GM18870 (cell line): ENCODE results near the gene BMP8B.

Source experiments
- ATAC-seq: cut with Tn5 transposase; IDR thresholded peaks from one replicate; pipeline ENCODE4 v1.9.1; 2021; ENCODE audit warnings: moderate library complexity; ENCODE audit not compliant: unreplicated experiment

Gene BMP8B

DNA sequence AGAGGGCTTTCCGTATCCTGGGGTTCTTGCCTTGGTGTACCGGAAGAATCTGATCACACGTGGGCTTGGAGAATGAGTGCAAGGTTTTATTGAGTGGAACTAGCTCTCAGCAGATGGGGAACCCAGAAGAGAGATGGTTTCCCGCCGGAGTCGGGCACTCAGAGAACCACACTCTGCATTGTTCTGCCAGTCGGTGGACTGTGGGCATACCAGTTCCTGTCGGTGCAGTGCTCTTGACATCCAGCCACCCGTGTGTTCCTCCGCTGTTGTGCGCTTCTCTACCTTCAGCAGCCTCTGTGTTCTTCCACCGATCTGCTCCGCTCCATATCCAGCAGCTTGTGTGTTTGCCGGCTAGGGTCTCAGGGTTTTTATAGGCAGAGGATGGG lies 60.7 kb downstream of the BMP8B start:
- ATAC-seq: no peak

DNA sequence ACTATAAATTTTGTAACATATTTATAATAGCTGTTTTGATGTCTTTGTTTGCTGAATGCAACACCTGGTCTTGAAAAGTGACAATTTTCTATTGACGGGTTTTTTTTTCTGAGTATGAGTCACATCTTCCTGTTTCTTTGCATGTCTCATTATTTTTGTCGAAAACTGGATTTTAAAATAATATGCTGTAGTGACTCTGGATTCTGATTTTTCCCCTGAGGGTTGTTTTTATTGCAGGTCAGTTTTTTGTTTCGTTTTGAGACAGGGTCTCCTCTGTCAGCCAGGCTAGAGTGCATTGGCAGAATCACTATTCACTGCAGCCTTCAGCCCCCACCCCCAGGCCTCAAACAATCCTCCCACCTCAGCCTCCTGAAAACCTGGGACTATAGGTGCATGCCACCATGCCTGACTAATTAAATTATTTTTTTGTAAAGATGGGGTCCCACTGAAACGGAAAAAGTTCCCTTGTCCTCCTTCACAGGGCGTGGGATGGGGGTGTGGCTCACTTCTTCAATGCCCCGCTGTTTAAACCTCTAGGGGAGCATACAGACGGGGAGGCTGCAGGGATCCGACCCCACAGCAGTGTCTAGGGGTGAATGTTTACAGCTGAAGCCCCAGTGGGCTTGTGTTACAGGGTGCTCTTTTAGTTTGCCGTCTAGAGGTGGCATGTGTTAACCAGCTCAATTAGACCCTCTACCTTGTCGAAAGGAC lies 61.3 kb downstream of the BMP8B start:
- ATAC-seq: no peak

DNA sequence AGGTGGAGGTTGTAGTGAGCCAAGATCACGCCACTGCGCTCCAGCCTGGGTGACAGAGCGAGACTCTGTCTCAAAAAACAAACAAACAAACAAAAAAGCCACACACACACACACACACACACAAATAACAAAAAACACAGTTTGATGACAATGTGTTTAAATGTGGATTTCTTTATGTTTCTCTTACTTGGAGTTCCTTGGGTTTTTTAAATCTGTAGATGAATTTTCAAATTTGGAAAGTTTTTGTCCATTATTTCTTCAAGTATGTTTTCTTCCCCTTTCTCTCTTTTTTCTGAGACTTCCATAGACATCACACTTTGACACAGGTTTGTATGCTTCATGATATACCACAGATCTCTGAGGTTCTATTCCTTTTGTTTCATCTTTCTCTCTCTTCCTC lies 62.1 kb downstream of the BMP8B start:
- ATAC-seq: no peak

DNA sequence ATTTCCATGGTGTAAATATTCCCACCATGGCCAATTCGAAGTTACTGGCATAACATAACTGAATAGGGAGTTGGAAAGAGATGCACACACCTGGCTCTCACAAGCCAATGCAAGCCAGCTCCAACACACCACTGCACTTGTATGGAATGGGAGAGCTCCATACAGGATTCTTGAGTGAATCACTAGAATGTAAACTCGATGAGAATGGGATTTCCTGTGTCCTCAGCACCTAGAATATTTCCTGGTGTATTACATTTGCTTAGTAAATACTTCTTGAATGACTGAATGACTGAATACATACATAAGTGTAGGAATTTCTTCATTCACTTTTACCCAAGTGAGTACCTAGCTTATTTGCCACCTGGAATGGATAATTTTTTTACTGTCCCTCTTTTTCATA lies 66.2 kb downstream of the BMP8B start:
- no peak for ATAC-seq

DNA sequence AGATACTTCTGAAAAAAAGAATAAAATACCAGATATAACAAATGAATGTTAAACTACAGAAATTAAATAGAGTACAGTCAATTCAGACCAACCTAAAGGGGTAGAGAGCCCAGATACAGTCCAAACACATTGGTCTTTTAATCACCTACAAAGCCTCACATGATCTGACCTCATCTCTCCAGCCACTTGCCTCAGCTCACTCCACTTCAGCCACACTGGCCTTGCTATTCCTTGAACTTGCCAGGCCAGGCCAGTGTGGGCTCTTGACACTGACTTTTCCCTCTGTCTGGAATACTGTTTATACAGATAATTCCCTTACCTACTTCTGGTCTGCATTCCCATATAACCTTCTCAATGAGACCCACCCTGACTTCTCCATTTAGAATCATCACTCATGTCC lies 67.0 kb downstream of the BMP8B start:
- ATAC-seq: no peak

DNA sequence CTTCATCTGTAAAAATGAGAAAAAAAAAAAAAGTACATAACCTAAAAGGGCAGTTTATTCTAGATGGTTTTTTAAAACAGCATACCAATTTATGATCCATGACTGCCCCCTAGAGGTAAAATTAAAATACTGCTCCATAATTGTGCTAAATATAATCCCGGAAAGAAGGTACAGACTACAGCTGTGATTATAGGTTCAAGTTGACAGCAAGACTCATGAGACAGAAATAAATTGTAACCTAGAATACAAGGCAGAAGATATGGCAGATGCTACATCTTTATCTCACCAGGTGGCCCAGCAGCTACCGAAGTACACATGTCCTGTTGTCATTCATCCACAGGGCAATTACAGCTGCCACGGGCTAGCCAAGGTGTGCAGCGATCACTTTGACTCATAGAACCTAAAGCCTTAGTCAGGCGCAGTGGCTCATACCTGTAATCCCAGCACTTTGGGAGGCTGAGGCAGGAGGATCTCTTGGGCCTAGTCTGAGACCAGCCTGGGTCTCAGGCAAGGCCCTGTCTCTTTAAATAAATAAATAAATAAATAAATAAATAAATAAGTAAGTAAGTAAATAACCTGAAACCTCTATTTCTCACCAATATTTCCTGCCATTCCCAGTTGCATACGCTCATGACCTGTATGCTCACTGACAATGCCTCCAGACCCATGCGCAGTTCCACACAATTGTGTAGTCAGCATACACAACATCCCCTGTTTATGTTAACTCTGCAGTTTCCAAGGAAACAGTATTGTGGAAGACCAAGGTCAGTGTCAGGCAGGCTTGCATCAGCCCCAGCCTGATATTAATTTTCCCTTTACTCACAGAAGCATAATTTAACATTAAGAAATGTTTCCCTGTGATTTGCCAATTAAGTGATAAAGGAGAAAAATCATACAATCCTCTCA lies 68.3 kb downstream of the BMP8B start:
- ATAC-seq: no peak

DNA sequence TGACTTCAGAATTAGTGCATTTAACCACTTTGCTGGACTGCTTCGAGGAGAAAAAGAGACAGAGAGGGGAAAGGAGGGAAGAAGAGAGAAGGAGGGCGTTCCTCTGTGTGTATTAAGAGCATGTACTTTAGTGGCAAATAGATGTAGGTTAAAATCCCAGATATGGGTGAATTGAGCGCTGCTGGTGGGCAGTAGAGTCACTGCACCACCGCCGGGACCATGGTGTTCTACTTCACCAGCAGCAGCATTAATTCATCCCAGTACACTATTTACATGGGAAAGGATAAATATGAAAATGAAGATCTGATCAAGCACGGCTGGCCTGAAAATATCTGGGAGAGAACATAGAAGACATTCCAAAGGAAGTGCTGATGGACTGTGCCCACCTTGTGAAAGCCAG lies 70.9 kb downstream of the BMP8B start:
- ATAC-seq: no peak

DNA sequence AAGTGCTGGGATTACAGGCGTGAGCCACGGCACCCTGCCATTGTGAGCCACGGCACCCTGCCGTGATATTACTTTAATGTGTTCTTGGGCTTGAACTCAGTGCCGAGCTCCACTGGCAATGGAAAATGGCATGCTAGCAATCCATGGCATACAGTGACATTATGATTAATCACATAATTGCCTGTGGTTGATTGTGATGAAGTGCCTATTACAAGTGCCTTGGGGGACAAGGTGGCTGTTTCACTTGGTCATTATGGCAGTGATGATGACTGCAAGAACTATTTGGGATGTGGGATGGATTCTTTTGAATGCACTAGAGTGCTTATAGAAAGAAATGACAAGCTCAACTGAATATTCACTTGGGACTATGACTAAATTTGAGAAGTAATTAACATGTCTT lies 75.1 kb downstream of the BMP8B start:
- no peak for ATAC-seq

DNA sequence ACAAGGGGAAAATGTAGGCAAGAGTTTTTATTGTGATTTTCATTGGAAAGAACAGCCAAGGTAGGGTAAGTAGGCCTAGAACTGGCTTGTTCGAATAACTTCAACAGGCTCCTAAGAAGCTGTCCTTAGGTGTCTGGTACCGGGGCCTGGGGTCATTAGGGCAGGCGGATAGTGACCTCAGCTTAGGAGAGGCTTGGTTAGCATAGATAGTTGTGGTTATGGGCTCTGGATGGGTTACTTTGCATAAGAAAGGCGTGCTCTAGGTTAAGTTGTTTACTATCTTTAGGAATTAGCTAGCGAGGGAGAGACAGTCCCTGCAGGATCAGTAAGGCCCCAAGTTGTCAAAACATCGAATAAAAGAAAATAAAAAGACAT lies 76.7 kb downstream of the BMP8B start:
- ATAC-seq: no peak

DNA sequence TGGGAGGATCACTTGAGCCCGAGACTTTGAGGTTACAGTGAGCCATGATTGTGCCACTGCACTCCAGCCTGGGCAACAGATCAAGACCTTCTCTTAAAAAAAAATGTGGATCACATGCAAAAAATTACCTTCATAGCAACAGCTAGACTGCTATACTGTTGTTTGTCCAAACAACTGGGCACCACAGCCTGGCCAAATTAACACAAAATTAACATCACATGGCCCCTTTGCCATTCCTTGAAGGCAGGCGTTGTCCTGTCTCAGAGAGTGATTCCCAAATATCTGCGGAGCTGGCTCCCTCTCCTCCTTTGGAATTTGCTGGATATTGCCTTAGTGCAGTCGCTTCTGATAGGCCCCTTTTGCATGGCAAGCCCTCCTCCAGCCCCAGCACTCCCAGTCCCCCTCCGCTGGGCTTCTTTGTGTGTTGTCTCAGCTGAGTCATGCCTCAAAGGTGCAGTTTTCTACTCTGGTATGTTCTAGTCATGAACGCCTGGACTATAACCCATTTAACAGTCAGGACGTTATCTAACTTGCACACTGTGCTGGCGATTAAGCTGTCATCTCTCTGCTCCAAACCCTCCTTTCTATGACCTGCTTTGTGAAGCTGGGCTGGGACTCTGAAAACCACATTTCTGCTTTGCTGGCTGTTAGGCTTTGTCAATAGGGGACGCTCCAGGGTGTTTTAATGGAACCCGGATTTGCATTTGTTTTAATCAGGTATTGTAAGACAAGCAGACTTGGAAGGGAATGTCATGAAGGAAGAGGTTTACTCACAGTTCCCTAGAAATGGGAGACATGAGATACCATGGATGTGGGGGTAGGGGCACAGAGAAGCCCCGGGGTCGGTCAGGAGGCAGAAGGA lies 77.3 kb downstream of the BMP8B start:
- no peak for ATAC-seq

DNA sequence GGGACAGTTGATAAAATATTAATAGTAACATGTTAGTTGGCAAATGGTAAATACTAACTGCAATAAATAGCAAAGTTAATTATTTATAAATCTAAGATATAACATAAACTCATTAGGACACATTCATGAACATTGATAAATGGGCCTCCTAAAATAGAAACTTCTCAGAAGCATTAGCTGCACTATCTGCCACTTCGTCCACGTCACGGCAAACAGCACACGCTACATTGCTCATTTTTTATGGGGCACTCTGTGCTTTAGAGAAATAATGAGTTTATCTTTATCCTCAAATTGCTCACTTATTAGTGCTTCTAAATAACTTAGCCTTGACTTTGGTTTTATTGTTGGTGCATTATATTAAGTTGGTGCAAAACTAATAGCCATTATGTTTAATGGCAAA lies 81.2 kb downstream of the BMP8B start:
- ATAC-seq: no peak
